GM19025 (cell line): Measurements from ENCODE around the gene PRKAR2B.
"Not testable (repeated sequence)": the region's sequence is repeated elsewhere in the genome, so short reads cannot be mapped to it uniquely, and the experiment has no call there.

Source experiments
- ATAC-seq: cut with Tn5 transposase; IDR thresholded peaks from one replicate; pipeline ENCODE4 v1.9.1; 2021; ENCODE audit warnings: mild to moderate bottlenecking, low read depth, moderate library complexity; ENCODE audit not compliant: unreplicated experiment

Gene PRKAR2B

DNA sequence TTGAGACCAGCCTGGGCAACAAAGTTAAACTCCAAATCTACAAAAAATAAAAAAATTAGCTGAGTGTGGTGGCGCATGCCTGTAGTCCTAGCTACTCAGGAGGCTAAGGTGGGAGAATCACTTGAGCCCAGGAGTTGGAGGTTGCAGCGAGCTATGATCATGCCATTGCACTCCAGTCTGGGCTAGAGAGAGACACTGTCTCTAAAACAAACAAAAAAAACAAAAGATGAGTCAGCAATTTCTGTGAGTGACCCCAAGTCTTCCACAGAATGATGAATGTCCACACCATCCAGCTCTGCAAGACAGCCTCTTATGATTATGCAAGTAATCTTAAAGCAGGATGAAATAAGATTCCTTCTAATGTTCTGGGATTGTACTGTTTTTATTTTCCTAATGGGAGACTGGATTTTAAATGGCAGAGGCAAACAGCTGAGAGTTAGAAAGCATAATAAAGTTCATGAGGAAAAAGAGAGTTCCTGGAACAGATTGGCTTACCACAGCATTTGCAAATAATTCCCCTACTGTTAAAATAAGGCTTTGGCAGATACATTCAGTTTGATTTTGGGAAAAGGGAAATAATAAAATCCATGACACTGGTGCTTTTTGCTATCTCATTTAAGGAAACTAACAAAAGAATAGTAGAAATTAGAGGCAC lies 18.9 kb upstream of the PRKAR2B start:
- no peak for ATAC-seq

DNA sequence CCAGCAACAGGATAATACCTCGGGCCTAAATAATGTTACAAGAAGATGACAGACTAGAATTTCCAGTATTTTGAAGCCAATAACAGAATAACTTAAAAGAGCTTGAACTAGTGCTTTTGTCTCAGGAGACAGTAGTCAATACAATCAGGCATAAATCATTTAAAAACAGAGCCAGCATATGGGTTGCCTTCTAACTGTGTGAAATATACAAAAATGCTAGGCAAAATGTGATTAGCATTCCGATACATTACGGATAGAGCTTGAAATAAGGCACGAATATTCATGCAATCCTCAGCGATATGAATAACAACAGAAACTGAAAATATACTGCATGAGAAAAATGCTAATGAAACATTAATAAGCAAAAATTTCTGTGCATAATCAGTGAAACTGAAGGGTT lies 18.3 kb upstream of the PRKAR2B start:
- no peak for ATAC-seq

DNA sequence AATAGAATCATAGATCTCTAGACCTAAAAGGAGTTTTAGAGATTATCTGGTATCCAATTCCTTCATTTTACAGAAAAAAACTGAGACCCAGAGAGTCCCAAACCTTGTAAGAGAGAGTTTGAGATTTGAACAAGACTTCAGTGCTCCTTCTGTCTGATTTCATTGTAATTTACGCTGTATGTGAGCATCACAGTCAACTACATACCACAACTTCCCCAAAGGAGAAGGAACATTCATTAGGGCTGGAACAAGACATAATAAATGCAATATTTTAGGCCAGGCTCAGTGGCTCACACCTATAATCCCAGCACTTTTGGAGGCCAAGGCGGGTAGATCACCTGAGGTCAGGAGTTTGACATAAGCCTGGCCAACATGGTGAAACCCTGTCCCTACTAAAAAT lies 17.3 kb upstream of the PRKAR2B start:
- no peak for ATAC-seq

DNA sequence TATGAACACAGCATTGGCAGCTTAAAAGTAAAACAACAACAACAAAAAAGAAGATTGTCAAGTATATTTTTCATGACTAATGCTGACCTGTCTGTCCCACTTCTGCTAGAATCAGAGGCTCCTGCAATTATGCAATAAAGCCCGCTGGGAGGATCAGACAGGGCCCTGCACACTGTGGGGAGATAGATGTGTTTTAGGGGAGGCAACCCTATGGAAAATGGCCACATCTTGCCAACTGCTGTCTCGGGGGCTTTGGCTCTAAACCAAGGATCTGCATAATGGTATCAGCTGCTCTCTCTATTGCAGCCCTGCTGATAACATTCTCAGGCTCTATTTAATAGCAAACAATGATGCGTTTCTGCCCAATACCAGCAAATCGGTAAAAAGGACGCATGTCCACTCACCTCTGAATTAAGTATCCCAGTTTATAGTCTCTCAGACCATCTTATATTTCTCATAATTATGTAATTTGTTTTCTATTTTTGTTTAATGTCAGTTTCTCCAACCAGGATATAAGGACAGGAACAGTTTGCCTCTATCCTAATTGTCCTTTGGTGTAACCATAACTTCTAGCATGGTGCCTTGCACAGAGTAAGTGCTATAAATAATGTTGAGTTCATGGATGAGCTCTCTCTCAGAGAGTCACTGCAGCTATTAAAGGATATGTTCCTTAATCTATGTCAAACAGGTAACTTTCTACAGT lies 15.3 kb upstream of the PRKAR2B start:
- no peak for ATAC-seq

DNA sequence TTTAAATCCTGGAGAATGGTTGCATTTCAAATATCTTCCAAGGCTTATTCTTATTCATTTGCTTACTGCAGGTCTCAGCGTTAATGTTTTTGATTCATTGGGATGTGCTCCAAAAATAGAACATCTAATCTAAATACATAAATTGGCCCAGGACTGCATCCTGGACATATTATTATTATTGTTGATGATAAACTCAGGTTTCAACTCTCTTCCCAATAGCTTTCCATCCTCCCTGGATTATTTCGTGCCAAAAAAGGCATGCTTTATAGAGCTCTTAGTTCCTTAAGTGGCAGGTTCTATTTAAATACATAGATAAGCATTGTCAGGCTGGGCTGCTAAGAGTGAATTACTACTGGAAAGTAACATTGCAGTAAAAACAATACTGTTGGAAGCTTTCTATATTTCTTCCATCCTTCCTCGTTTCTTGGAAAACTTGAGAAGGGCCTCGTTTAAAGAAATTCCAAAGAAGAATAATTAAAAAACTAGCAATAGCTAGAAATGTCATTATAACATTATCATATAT lies 14.7 kb upstream of the PRKAR2B start:
- no peak for ATAC-seq

DNA sequence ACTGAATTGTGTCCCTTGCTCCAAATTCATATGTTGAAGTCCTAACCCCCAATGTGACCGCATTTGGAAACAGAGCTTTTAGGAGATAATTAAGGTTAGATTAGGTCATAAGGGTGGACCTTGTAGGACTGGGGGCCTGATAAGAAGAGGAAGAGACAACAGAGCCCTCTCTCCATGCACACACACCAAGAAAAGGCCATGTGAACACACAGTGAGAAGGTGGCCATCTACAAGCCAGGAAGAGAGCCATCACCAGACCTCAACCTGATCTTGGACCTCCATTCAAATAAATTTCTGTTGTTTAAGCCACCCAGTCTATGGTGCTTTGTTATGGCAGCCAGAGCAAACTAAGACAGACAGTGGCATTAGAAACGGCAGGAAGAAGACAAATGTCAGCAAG lies 12.5 kb upstream of the PRKAR2B start:
- ATAC-seq: no peak

DNA sequence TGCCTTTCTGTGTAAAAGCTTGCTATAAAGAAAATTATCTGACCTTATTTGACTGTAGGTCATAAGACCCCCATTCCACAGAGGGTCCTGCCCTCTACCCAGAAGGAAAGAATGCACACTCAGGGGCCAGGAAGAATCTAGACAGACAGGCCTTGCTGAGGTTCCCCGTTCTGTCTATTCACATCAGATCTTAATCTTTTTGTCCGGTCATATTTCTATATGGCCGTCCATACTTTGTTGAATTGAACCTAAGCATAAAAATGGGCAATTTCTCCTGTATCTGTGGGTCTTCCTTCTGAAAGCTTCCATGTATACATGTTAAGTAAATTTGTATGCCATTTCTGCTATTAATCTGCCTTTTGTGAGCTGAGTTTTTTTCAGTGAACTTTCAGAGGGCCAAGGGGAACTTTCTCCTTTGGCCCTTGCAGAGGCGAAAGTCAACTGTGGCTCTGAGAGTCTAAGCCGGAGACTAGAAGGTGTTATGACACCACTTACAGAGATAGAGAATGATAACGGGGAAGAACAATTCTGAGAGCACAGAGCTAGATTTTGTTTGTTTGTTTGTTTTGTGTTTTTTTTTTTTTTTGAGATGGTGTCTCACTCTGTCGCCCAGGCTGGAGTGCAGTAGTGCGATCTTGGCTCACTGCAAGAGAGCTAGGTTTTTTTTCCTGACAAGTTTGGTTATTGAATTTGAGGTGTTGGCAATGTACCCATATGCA lies 11.6 kb upstream of the PRKAR2B start:
- ATAC-seq: no peak

DNA sequence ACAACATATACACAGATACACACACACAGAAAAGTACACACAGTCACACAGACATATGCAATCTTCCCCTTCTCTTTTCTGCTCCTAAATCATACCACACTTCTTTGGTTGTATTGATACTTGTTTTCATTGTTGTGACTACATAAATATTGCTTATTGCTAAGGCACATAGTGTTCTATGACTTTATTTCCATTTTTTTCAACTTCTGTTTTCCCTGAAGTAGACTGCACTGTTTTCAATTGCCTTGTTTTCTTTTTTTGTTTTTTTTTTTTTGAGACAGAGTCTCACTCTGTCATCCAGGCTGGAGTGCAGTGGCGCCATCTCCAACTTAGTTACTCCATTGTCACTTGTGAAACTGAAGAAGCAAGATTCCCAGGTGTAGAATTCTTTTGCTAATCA lies 10.0 kb upstream of the PRKAR2B start:
- ATAC-seq: no peak

DNA sequence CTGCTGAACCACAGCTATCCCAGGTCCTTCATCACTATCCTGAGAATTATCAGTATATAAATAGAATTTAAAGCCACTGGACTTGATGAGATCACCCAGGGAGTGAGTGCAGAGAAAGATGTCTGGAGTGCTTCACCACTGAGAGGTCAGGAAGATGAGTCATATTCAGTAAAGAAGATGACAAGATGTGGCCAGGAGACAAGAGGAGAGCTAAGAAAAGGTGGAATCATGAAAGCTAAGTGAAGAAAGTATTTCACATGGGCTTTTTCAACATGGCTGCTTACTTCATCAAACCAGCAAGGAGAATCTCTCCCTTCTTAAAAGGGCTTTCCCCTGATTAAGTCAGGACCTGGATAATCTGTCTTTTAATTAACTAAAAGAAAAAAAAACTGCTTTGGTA lies 9.1 kb upstream of the PRKAR2B start:
- ATAC-seq: no peak

DNA sequence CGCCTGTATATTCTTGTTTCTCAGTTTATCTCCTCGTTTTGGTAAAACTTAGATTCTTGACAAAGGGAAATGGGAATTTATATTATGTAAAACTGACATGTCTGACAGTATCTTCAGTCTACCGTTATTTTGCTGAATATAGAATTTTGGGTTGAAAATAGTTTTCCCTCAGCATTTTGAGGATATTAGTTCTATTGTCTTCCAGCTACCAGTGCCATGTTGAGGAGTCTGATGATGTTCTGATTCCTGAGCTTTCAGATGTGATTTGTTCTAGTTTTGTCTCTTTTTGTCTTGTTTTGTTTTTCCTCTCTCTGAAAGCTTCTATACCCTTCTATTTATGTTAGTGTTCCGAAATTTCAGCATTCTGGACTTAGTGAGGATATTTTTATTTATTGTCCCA lies 8.0 kb upstream of the PRKAR2B start:
- no peak for ATAC-seq

DNA sequence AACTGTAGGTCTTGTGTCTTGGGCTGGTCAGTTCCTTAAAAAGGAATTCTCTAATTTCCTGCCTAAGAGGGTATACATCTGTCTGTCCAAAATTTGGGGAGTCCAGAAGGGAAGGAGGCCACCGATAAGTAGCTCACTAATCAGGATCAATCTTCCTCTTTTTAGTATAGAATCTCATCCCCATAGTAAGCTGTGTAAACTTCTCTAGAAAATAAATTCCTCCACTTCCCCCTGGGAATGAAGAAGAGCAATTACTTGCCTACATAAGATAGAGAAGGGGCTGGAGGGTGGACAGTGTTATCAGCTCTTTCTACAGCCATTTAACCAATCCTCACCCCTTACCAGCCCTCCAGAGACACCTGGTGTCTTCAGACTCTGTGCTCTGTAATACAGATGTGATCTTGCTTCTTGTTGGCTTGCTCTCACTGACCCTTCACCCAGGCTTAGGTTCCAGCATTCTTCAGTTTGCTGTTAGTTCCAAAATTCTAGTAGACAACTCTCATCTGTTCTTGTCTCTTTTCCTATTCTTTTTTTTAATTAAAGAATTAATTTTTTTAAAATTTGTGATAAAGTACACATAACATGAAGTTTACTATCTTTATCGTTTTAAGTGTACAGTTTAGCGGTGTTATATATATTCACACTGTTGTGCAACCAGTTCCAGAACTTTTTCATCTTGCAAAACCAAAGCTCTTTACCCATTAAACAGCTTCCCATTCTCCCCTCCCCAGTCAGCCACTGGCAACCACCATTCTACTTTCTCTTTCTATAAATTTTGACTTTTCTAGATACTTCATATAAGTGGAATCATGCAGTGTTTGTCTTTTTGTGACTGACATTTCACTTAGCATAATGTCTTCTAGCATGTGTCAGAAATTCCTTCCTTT lies 6.5 kb upstream of the PRKAR2B start:
- no peak for ATAC-seq

GRCh38 chr7:107039199-107039900 lies 5.2 kb upstream of the PRKAR2B start:
- ATAC-seq: no peak

DNA sequence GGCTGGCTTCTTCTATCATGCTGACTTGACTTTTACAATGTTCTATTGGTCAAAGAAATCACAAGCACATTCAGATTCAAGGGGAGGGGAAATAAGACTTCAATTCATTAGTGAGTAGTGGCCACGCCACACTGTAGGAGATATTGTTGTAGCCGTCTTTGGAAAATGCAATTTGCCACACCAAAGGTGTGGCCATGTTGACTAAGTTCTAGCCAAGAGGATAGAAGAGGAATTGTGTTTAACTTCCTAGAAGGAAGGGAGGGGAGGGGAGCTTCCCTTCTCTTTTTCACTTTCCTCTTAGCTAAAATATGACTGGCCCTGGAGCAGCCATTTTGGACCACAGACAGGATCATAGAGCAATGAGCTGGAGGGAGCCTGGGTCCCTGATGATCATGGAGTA lies 3.4 kb upstream of the PRKAR2B start:
- no peak for ATAC-seq

DNA sequence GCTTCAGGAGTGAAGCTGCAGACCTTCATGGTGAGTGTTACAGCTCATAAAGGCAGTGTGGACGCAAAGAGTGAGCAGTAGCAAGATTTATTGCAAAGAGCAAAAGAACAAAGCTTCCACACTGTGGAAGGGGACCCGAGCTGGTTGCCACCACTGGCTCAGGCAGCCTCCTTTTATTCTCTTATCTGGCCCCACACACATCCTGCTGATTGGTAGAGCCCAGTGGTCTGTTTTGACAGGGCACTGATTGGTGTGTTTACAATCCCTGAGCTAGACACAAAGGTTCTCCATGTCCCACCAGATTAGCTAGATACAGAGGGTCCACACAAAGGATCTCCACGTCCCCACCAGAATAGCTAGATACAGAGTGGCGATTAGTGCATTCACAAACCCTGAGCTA lies 2.7 kb upstream of the PRKAR2B start:
- ATAC-seq: not testable (repeated sequence)

DNA sequence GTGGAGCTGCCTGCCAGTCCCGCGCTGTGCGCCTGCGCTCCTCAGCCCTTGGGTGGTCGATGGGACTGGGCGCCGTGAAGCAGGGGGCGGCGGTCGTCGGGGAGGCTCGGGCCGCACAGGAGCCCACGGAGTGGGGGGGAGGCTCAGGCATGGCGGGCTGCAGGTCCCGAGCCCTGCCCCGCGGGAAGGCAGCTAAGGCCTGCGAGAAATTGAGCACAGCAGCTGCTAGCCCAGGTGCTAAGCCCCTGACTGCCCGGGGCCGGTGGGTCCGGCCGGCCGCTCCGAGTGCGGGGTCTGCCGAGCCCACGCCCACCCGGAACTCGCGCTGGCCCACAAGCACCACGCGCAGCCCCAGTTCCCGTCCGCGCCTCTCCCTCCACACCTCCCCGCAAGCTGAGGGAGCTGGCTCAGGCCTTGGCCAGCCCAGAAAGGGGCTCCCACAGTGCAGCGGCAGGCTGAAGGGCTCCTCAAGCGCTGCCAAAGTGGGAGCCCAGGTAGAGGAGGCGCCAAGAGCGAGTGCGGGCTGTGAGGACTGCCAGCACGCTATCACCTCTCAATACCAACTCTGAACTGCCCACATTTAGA lies 2.1 kb upstream of the PRKAR2B start:
- ATAC-seq: not testable (repeated sequence)

DNA sequence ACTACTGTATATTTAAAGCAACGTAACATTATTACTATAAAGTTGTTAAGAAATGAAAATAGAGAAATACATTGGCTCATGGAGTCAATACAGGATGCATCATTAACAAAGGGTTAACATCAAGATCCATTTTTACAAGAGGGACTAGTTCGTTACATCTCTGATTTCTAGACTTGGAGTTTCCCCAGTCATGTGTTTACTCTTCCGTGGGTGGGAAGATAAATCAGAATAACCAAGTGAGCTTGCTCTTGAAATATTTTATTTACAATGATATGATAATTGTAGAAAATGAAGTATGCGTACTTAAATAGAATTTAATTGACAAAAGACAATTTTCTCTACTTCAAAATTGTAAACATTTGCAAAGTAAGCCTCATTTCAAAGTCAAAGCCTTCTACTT lies 1.0 kb upstream of the PRKAR2B start:
- no peak for ATAC-seq

DNA sequence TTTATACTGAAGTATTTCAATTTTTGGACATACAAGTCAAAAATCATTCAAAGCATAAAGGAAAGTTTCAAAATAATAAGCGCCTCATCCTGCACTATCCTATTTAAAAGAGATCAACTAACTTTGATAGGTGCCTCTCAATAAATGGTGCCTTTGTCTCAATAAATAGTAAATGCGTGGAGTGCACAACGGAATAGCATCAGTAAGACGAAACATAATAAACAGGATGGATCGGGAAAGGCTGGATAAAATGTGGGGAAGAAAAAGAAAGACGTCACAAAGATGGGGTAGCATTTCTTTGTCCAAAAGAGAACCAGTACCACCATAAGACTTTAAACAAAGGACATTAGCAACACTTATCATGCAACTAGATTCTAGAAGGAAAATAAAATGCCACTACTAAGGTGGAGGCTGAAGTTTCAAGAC lies 571 bp upstream of the PRKAR2B start:
- ATAC-seq: no peak

DNA sequence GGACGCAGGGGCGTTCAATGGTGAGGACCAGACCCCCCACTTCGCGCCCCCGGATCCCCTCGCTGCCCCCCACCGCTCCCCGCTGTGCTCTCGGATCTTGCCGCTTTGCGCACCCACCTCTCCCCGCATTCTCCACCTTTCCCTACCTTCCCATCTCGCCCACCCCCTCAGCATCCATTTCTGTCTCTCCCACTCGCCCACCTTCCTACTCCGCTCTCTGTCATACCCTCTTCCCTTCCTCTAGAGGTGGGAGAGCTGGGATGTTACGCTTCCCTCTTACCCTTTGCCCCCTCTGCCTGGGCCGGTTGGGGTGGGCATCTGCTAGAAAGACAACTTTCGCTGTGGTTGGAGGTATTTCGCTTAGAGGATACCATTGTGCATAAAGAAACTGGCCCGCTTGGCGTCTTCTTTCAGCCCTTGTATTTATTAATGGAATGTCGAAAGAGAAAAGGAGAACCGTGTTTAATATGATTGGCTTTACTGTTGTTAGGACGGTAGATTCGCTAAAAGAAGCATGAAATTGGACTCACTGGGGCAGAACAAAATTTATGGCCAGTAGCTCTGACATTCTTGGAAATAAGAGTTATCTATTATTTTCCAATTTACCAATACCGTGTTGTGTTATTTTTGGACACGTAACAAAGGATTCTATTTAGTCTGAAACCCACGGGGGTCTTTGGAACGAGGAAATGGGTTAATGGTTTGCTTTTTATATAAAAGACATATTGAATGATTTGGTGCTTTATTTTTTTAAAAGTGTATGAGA lies 873 bp downstream of the PRKAR2B start:
- no peak for ATAC-seq

GRCh38 chr7:107045980-107046379 lies 1.5 kb downstream of the PRKAR2B start:
- ATAC-seq: no peak
